IPS-NIHi11 (cell line): ENCODE measurements around the gene MACROH2A1.

Experiments used
- DNase-seq: peaks from one replicate; pipeline ENCODE4 v3.0.0; 2012; ENCODE audit warnings: mixed read lengths, low spot score

The MACROH2A1 gene

DNA sequence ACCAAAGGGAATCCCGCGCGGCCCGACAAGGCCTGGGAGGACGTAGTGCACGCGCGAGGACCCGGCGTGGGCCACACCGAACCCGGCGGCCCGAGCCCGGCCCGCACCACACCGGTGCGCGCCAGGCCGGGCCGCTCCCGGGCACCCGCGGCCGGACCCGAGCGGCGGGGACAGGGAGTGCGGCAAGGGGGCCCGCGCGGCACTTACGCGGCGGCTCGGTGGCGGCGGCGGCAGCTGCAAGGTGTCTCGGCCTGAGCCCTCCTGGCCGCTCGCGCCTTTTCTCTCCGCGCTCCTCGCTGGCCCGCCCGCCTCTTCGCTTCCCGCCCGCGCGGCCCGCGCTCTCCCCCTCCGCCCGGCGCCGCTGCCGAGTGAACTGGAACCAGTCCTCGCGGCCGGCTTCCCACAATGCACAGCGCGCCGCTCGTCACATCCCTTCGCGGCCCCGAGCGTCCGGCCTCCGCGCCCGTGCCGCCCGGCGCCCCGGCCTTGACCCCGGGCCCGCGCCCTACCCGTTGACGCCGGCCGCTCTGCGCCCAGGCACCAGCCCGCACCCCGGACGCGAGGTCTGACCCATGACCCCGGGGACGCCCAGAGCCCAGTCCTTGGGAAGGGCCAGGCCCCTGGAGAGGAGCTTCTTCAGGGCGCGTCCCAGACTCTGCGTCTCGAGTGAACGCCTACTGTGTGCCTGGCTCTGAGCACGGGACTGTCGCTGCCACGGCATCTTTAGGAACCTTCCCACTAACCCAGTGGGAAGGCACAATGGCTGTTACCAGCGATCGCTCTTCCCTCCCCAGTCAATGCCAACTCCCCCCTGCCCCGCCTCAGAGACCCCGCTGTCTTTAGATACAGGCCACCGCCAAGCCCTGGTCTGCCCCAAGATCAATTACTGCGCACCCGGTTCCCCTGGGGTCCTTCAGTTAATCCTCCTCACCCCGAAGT lies at the start of gene MACROH2A1:
MACROH2A1 (minus strand) TSS at position 377 of the 939 bp plus-strand sequence. CDS start 10,138 bp downstream, outside the sequence.
- DNase-seq: peak; percentile 87

GRCh38 chr5:135448071-135448739 lies 49.2 kb upstream of the MACROH2A1 start:
- DNase-seq: no peak

- DNase-seq: no peak
Observed at GRCh38 chr5:135447298-135447929, 48.4 kb upstream of the MACROH2A1 start, which contains the start of gene DCANP1. Gene DCANP1, minus strand, starts transcription at chr5:135447348. Its CDS starts 240 bp downstream, at chr5:135447108.

GRCh38 chr5:135446615-135447014 lies 47.6 kb upstream of the MACROH2A1 start:
- no peak for DNase-seq

- DNase-seq: no peak
Observed at GRCh38 chr5:135446206-135446605, 47.2 kb upstream of the MACROH2A1 start.

- no peak for DNase-seq
Observed at GRCh38 chr5:135445306-135445985, 46.4 kb upstream of the MACROH2A1 start.

DNA sequence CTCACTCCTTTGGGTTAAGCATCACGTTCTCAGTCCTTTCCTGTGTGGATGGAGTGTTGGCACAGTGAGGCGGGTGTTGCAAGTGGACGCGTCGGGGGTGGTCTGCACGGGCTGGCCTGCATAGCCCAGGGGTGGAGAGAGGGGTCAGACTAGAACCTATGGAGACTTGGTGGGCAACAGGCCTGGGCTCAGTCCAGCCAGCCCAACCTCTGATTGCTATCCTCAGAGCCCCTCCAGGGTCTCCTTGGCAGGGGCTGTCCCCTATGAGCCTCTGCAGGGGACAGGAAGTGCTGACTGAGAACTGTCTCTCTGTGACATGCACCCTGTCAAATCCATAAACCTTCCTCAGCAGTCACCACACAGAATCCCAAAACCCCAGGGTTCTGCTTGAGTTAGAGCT lies 45.9 kb upstream of the MACROH2A1 start:
- DNase-seq: no peak

DNA sequence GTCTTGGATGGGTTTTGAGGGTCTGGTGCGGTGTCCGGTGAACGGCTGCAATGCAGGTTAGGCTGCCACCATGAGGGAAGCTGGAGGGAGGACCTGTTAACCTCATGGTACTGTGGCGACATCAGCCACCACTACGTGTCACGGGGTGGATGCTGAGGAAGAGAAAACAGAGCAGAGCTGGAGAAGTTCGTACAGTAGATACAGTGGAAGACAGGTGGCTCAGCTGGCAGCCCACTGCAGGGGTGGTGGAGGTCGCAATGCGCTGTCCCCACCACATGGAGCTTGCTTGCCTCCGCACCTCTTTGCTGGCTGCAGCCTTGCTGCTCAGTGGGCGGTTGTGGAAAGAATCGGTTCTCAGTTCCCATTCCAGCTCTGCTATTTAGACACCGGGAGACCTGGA lies 45.3 kb upstream of the MACROH2A1 start:
- no peak for DNase-seq

DNA sequence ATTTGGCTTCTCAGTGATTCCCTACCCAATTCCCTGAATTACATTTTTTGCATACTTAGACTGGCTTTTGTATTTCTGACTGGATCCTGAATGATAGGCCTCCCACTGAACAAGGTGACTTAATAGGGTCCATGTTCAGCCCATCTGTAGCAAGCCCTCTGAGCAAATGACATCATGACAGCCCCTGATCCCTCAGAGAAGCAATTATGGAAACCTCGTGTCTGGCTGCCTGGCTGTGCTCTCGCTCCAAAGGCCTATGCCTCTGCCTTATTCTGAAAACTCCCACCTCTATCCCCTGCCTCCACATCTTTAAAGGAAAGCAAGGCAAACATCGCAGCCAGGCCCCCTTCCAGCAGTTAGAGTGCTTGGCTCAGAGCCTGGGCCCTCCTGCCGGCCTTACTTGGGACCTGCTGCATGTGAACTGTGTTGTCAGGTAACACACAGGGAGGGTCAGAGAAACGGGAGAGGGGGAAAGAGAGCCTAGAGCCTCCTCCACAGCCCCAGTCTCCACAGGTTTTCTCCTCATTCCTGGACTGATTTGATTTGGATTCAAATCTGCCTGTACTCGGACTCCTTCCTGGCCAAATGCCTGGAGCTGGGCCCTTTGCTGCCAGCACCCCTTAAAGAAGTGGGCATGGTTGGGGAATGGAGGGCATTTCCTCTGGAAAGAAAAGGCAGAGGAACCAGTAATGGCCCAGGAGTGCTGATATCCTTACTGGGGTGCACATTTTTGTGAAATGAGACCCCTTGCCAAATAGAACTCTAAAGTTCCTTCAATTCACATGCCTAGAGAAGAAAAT lies 44.3 kb upstream of the MACROH2A1 start:
- no peak for DNase-seq

DNA sequence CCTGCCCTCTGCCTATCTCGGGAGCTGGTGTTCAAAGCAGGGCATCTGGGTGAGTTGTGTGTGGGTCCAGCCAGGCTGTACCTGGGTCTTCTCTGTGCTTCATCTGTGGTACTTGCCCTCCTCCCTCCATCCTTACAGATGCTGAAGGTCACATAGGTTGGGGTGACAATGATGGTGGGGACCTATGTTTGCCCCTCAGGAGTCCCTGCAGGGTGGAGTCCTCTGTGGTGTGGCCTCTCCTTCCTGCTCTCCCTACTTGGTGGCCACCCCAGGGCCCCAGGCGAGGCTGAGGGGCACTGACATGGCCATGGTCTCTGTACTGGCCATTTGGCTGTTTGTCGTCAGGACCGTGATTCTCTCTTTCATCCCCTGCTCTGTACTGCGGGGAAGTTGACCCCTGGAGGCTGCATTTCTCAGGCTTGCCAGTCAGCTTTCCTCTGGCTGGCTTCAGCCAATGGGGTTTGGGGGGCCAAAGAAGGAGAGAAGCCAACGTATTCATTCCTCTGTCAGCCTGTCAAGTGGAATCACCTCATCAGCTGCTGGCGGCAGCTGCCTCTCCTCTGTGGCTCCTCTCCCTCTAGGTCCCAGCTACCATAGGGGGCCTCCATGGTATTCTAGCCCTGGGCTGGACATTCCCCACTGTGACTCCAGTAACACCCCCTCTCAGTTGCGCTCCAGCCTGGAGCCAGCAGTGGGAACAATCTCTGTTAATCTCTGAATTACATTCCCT lies 43.6 kb upstream of the MACROH2A1 start:
- no peak for DNase-seq

- no peak for DNase-seq
Observed at GRCh38 chr5:135441919-135442318, 42.9 kb upstream of the MACROH2A1 start.

GRCh38 chr5:135441350-135441831 lies 42.4 kb upstream of the MACROH2A1 start:
- no peak for DNase-seq

DNA sequence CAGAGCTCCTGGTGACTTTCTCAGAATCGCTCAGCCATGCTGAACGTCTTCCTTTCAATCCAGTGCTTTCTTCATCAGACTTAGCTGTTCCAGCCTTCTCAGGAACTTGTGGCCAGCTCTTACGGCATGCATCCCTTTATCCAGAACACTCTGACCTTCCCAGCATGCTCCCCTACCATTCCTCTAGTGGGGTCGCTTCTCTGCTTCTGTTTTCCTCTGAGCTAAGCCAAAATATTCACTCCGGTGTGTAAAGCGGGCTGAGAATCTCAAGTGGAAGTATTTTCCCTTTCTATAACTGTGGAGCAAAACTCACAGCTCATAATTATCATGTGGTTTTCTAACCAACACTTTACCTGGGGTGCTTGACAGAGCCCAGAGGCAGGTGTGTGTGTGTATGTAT lies 41.9 kb upstream of the MACROH2A1 start:
- DNase-seq: no peak

DNA sequence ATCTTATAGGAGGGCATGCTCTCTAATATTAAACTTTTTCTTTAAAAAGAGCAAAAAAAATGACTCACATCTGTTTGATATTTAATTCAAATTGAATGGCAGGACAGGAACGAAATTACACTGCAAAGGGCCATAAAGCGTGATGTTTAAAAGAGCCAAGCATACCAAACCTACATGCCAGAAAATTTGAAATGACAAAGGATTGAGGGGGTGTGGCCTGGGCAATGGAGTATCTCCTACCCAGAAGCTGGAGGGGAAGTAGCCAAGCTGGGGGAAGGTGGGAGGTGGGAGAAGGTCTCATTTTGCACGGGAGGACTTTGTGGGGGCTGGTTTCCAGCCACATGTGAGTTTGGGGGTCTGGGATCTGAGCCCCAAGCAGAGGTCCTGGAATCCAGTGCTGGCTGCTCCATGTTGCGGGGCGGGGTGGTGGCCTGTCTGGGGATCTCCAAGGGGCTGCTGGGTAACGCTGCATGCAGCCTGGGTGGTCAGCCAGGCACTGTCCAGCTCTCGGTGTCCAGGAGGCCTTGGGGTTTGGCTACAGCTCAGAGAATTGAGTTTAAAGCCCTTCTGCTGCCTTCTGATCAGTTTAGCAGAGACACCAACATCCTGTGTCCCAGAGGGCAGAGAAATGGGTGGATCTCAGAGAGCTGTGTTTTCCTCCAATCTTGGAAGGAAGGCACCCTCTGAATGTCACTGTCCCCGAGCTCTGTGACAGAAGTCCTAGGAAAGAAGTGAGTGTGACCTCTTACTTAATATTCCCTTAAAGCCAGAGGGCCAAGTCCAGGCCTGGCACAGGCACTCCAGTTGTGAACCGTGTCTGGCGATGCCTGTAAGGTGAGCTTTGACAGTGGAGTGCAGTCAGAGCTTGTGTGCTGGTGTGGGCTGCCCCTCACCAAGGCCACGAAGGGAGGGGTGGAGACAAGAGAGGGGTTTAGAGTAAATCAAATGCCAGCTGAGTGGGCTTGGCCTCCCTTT lies 40.5 kb upstream of the MACROH2A1 start:
- DNase-seq: no peak

GRCh38 chr5:135438636-135439221 lies 39.7 kb upstream of the MACROH2A1 start:
- no peak for DNase-seq

DNA sequence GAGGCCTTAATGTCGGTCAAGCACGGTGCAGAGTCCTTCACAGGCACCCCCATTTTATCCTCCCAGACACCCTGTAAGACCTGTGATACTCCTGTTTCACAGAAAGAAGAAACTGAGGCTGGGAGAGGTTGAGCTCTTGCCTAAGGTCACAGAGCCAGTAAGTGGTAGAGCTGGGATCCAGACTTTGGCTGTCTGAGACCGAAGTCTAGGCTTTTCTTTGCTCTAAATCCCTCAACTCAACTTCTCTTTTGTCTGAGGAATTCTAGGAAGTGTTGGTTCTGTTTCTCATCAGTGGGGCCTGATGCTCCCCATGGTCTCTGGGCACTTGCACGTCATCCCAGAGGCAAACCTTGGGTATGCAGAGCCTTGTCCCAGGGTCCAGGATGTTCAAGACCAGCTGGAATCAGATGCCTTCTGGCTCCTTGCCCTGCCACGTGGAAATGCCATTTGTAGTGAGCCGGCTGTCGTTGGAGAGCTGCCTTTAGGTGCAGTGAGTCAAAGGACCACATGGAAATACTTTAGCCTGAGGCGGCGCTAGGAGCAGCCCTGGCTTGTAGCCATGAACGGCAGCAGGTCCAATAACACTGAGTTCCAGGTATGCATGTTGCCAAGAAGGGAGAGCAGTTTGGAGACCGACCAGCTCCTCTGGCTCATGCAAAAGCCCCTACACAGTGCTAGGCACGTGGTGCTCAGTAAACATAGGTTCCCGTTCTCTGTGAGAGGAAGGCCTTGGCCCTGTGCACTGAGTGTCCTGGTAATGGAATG lies 38.9 kb upstream of the MACROH2A1 start:
- peak; percentile 51 for DNase-seq

GRCh38 chr5:135437422-135437795 lies 38.4 kb upstream of the MACROH2A1 start:
- DNase-seq: no peak

DNA sequence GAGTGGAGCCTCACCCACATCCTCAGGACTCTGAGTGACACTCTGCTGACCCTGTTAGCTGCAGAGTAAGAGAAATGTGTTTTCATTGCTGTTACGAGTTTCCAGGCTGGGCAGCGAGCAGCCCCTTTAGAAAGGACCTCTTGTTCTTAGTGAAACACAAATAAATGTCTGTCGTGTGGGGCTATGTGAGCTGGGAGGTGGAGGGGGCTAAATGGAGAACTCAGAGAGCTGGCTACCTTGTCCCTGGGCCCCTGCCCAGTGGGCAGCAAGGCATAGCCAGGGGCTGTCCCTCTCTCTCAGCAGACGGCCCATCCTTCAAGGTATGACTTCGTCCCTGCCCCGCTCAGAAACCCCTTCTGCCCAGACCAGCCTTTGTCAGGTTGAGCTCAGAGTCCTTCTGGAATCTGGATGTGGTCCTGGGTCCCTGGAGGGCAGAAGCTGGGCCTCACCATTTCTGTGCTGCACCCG lies 38.0 kb upstream of the MACROH2A1 start:
- DNase-seq: no peak
